ENCODE results near the gene LRFN4.
A peak's percentile ranks its signal among the peaks of the same experiment; 100 is the strongest.
"Not testable (repeated sequence)": the region's sequence is repeated elsewhere in the genome, so short reads cannot be mapped to it uniquely, and the experiment has no call there.

Gene LRFN4

GRCh38 chr11:66856496-66857233, at the start of gene LRFN4:
Gene LRFN4 (plus strand): TSS chr11:66857064. CDS start chr11:66857745, 681 bp downstream.
- no peak for DNase-seq

GRCh38 chr11:66809592-66809991, 47.3 kb upstream of the LRFN4 start:
- DNase-seq: no peak

- DNase-seq: no peak
Measured at GRCh38 chr11:66810576-66811185, 46.2 kb upstream of the LRFN4 start.

- no peak for DNase-seq
Measured at GRCh38 chr11:66814678-66815077, 42.2 kb upstream of the LRFN4 start.

- no peak for DNase-seq
Measured at GRCh38 chr11:66815646-66816045, 41.2 kb upstream of the LRFN4 start.

GRCh38 chr11:66818231-66818955, 38.5 kb upstream of the LRFN4 start:
- DNase-seq: no peak

GRCh38 chr11:66820381-66820780, 36.5 kb upstream of the LRFN4 start:
- DNase-seq: no peak

- no peak for DNase-seq
Measured at GRCh38 chr11:66820901-66821300, 36.0 kb upstream of the LRFN4 start.

GRCh38 chr11:66823700-66824099, 33.2 kb upstream of the LRFN4 start:
- no peak for DNase-seq

GRCh38 chr11:66824573-66824972, 32.3 kb upstream of the LRFN4 start:
- DNase-seq: not testable (repeated sequence)

- DNase-seq: no peak
Measured at GRCh38 chr11:66834539-66834845, 22.4 kb upstream of the LRFN4 start.

- no peak for DNase-seq
Measured at GRCh38 chr11:66834943-66835342, 21.9 kb upstream of the LRFN4 start.

GRCh38 chr11:66835768-66836405, 21.0 kb upstream of the LRFN4 start:
- DNase-seq: no peak

- peak; percentile 12 for DNase-seq
Measured at GRCh38 chr11:66840317-66841091, 16.4 kb upstream of the LRFN4 start.

GRCh38 chr11:66841861-66842260, 15.0 kb upstream of the LRFN4 start:
- DNase-seq: no peak

- no peak for DNase-seq
Measured at GRCh38 chr11:66842501-66842895, 14.4 kb upstream of the LRFN4 start.

- DNase-seq: peak; percentile 71
Measured at GRCh38 chr11:66842896-66843775, 13.7 kb upstream of the LRFN4 start, which contains the start of gene RCE1. Gene RCE1 (plus strand): TSS chr11:66843441. CDS start chr11:66843456, 15 bp downstream.

- DNase-seq: no peak
Measured at GRCh38 chr11:66843776-66844495, 12.9 kb upstream of the LRFN4 start.

GRCh38 chr11:66844496-66845142, 12.2 kb upstream of the LRFN4 start:
- no peak for DNase-seq

- no peak for DNase-seq
Measured at GRCh38 chr11:66845143-66845875, 11.6 kb upstream of the LRFN4 start.

Data from GF-D8 (cell line).